Endothelial cell of hepatic sinusoid (primary cell): ENCODE results near the gene DDR1.
"Not testable (repeated sequence)": the region's sequence is repeated elsewhere in the genome, so short reads cannot be mapped to it uniquely, and the experiment has no call there.

ENCODE experiments used
- in situ Hi-C: cut with HindIII; loops from 2 replicates; pipeline ENCODE4 v1.10.0; 2017; ENCODE audit warnings: low sequenced_read_pairs

DDR1 gene

GRCh38 chr6:30891450-30891723 is 7.1 kb downstream of the DDR1 start:
- in situ Hi-C loops, result loop anchor here (25.0 kb wide), 1 partner anchor 154 kb away; the partner anchor contains the start of genes FLOT1 and IER3

- in situ Hi-C loops, result loop anchor here (25.0 kb wide), 1 partner anchor 155 kb away; the partner anchor contains the start of genes FLOT1 and IER3
Observed at GRCh38 chr6:30891816-30892538, 7.7 kb downstream of the DDR1 start.

GRCh38 chr6:30893001-30893591 is 8.8 kb downstream of the DDR1 start:
- in situ Hi-C loops, result loop anchor here (25.0 kb wide), 1 partner anchor 156 kb away; the partner anchor contains the start of genes FLOT1 and IER3

- in situ Hi-C loops, result loop anchor here (25.0 kb wide), 1 partner anchor 156 kb away; the partner anchor contains the start of genes FLOT1 and IER3
Observed at GRCh38 chr6:30893666-30894065, 9.3 kb downstream of the DDR1 start.

GRCh38 chr6:30894381-30894780 is 10.1 kb downstream of the DDR1 start:
- in situ Hi-C loops, result loop anchor here (25.0 kb wide), 1 partner anchor 157 kb away; the partner anchor contains the start of genes FLOT1 and IER3

- in situ Hi-C loops, result loop anchor here (25.0 kb wide), 1 partner anchor 158 kb away; the partner anchor contains the start of genes FLOT1 and IER3
Observed at GRCh38 chr6:30894935-30895334, 10.6 kb downstream of the DDR1 start.

- in situ Hi-C loops, result loop anchor here (25.0 kb wide), 1 partner anchor 158 kb away; the partner anchor contains the start of genes FLOT1 and IER3
Observed at GRCh38 chr6:30895343-30895742, 11.0 kb downstream of the DDR1 start.

- in situ Hi-C loops, result loop anchor here (25.0 kb wide), 1 partner anchor 159 kb away; the partner anchor contains the start of genes FLOT1 and IER3
Observed at GRCh38 chr6:30896541-30896940, 12.2 kb downstream of the DDR1 start.

- in situ Hi-C loops, result loop anchor here (25.0 kb wide), 1 partner anchor 161 kb away; the partner anchor contains the start of genes FLOT1 and IER3
Observed at GRCh38 chr6:30897882-30898281, 13.6 kb downstream of the DDR1 start.

GRCh38 chr6:30898750-30899360 is 14.5 kb downstream of the DDR1 start:
- in situ Hi-C loops, result loop anchor here (25.0 kb wide), 1 partner anchor 162 kb away; the partner anchor contains the start of genes FLOT1 and IER3

GRCh38 chr6:30900863-30901417 is 16.6 kb downstream of the DDR1 start:
- in situ Hi-C loops, result no loop called here

- in situ Hi-C loops, result no loop called here
Observed at GRCh38 chr6:30901436-30901835, 17.1 kb downstream of the DDR1 start.

GRCh38 chr6:30902196-30902595 is 17.9 kb downstream of the DDR1 start:
- in situ Hi-C loops, result not testable (repeated sequence)

- in situ Hi-C loops, result no loop called here
Observed at GRCh38 chr6:30902709-30903108, 18.4 kb downstream of the DDR1 start.

GRCh38 chr6:30903236-30903635 is 18.9 kb downstream of the DDR1 start:
- in situ Hi-C loops, result no loop called here

- in situ Hi-C loops, result not testable (repeated sequence)
Observed at GRCh38 chr6:30907290-30907757, 23.0 kb downstream of the DDR1 start.

GRCh38 chr6:30907758-30908591 is 23.7 kb downstream of the DDR1 start, which contains the start of gene GTF2H4:
GTF2H4 (plus strand) TSS chr6:30908207.
- in situ Hi-C loops, result no loop called here

- in situ Hi-C loops, result no loop called here
Observed at GRCh38 chr6:30908700-30909099, 24.4 kb downstream of the DDR1 start.

- in situ Hi-C loops, result not testable (repeated sequence)
Observed at GRCh38 chr6:30910473-30910872, 26.2 kb downstream of the DDR1 start.
